Prostate gland (tissue), 2 donors: ENCODE measurements around the gene PERCC1. TPM values are rescaled to one million over a fixed set of nuclear protein-coding genes. Genes with fewer than 3 reads are reported as not detected.

Source experiments
- DNase-seq: peaks from one replicate; pipeline ENCODE4 v3.0.0-alpha.2; 2019; ENCODE audit warnings: low spot score
- H3K27ac ChIP-seq, 2 donors: fragments of 200-600 bp; sonication (generic); 2 replicates each; pipeline ENCODE4 v1.5.1; 2017 to 2019
- H3K27me3 ChIP-seq: fragments of 200-600 bp; sonication (generic); replicated peaks from 2 replicates; pipeline ENCODE4 v1.5.1; 2019; ENCODE audit not compliant: insufficient read depth
- H3K36me3 ChIP-seq, 2 donors: fragments of 200-600 bp; sonication (generic); 1 replicate in 1 of 2; 2 replicates in 1 of 2; pipeline versions ENCODE4 v1.5.1 to v1.8.1; 2017 to 2019
- H3K4me1 ChIP-seq: fragments of 200-600 bp; sonication (generic); replicated peaks from 2 replicates; pipeline ENCODE4 v1.5.1; 2019
- H3K4me3 ChIP-seq, 2 donors: fragments of 200-600 bp; sonication (generic); 2 replicates each; pipeline ENCODE4 v1.5.1; 2017 to 2019
- H3K9me3 ChIP-seq: fragments of 200-600 bp; sonication (generic); 2 replicates; pipeline ENCODE4 v1.5.1; 2017
- POLR2A ChIP-seq: fragments of 450-650 bp; IDR thresholded peaks from one replicate; pipeline ENCODE4 v1.6.1; 2016; ENCODE audit warnings: antibody characterized with exemption, mild to moderate bottlenecking
- POLR2AphosphoS5 ChIP-seq: sonication (generic); formaldehyde crosslinking; IDR thresholded peaks from one replicate; pipeline ENCODE4 v1.6.1; 2017; ENCODE audit warnings: antibody characterized with exemption
- WGBS: methylation state at CpG from one replicate; pipeline ENCODE4 v1.1.5; 2018; 5-methylcytosine and 5-hydroxymethylcytosine counted together
- intact Hi-C: fragments of 100-400 bp; cut with DNase I; formaldehyde crosslinking; loops from one replicate; pipeline ENCODE4 v1.14.2; 2022
- total RNA-seq, 2 donors: library from RNA; depleted of rRNA; stranded (reverse); fragments of >200 nt; gene quantifications; one replicate each; pipeline ENCODE4 v1.1.0, GENCODE V29; 2016
- TF ChIP-seq, protein P1 (sequence below), 4 experiments: fragments of 200-600 bp in 2 of 4; fragments of 450-650 bp in 2 of 4; sonication (generic) in 2 of 4; IDR thresholded peaks; 1 replicate in 3 of 4; 2 replicates in 1 of 4; pipeline ENCODE4 v1.5.1; 2016 to 2019; ENCODE audit warnings: antibody characterized with exemption in 4 of 4, mild to moderate bottlenecking in 2 of 4, moderate library complexity in 2 of 4

Gene PERCC1
- total RNA-seq, 2 donors from 2014 or later = 26.0 to 45.2 TPM

DNA sequence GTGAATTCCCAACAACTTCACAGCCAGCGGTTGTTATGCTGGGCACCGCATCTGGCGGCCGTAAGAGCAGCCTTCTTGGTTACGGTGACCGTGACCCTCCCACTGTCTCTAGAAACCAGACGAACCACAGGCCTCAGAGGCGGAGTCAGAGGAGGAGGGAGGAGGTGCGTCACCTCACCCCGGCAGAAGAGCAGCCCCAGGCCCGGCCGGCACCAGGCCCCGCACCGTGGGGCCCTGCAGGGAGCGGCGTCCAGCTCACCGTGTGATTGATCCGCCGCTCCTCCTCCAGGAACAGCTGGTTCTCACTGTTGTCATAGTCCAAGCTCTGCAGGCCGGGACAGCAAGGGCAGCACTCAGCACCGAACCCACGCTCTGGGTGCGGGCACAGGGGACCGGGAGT, 30.3 kb downstream of the PERCC1 start:
- DNase-seq = no peak
- Histone ChIP-seq H3K36me3 (no peaks in the 10 kb centered on the region), H3K9me3 (no peaks in the 10 kb centered on the region), H3K27me3 (no peaks in the 10 kb centered on the region), H3K4me1 (no peaks in the 10 kb centered on the region), H3K27ac (no peak overlapping the region), H3K4me3 (no peak overlapping the region)
- 73% methylated on average over 24 of the region's 24 CpGs for WGBS
- TF ChIP-seq POLR2A (no peak), POLR2AphosphoS5 (no peak)
- TF ChIP-seq, protein P1, sequence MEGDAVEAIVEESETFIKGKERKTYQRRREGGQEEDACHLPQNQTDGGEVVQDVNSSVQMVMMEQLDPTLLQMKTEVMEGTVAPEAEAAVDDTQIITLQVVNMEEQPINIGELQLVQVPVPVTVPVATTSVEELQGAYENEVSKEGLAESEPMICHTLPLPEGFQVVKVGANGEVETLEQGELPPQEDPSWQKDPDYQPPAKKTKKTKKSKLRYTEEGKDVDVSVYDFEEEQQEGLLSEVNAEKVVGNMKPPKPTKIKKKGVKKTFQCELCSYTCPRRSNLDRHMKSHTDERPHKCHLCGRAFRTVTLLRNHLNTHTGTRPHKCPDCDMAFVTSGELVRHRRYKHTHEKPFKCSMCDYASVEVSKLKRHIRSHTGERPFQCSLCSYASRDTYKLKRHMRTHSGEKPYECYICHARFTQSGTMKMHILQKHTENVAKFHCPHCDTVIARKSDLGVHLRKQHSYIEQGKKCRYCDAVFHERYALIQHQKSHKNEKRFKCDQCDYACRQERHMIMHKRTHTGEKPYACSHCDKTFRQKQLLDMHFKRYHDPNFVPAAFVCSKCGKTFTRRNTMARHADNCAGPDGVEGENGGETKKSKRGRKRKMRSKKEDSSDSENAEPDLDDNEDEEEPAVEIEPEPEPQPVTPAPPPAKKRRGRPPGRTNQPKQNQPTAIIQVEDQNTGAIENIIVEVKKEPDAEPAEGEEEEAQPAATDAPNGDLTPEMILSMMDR (IDR thresholded peaks at IDR 0.05) = no peak
- intact Hi-C loops = no loop called here

DNA sequence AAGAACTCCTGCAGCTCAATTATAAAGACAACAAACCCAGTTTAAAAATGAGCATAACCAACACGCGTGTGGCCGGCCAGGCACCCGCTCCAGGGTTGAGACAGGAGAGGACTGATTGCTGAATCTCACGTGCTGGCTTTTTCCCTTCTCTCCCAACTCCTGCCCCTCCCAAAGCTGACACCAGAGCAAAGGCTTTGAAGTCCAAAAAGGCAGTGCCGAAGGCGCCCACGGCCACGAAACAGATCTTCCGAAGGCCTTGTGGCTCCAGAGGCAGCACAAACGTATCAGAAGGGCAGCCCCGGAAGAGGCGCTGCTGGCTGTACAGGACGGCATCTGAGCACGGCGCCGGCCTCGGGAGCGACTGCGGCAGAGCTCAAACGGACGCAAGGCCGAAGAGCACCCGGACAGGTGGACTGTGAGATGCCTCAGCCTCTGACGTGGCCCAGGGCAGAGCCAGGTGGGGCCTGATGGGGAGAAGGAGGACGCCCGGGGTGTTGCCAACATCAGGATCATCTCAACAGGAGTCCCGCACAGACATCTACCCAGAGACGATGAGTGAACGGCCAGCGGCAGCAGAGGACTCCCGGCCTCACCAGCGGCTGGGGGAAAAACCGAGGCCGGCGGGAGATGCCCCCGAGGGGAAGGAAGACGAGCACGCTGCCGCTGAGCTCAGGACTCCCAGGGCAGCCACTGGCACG, 33.5 kb downstream of the PERCC1 start:
- no peaks in the 10 kb centered on the region for H3K9me3 ChIP-seq
- intact Hi-C loops = no loop called here
- no peaks in the 10 kb centered on the region for H3K4me1 ChIP-seq
- TF ChIP-seq, protein P1 (IDR thresholded peaks at IDR 0.05) = no peak
- H3K27ac ChIP-seq = no peak overlapping the region
- no peaks in the 10 kb centered on the region for H3K36me3 ChIP-seq
- no peak for DNase-seq
- H3K4me3 ChIP-seq = no peak overlapping the region
- no peaks in the 10 kb centered on the region for H3K27me3 ChIP-seq
- 87% methylated on average over 39 of the region's 41 CpGs for WGBS

DNA sequence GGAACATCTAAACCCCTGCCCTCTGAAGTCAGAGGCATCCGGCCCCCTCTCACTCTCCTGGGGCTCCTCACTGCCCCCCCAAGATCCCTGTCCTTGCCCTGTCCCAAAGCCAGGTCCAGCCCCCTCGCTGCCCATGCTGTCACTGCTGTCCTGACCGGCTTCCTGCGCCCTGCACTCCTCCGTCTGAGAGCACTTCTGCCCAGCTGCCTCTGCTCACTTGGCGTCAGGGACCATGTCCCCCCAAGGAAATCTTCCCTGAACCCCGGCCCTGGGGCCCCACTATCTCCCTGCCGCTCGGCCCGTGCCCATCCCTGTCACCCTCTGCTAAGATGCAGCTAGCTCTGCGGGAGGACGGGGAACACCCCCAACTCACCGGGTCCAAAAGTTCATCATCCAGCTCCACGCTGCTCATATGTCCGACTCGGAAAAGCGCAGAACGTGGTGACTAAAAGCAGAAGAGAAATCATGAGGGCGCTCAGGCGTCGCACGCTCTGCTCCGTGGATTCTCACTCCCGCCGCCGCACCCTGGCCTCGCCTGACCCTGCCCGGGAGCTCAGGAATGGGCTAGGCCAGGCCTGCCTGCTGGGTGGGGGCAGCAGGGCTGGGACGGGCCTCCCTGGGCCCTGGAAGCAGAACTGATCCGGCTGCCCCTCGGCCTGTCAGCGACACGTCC, 34.2 kb downstream of the PERCC1 start:
- no peak for DNase-seq
- no peak overlapping the region for H3K4me3 ChIP-seq
- H3K4me1 ChIP-seq = no peaks in the 10 kb centered on the region
- no peak for TF ChIP-seq POLR2A
- TF ChIP-seq POLR2AphosphoS5 = no peak
- TF ChIP-seq, protein P1 (IDR thresholded peaks at IDR 0.05) = no peak
- no peak overlapping the region for H3K27ac ChIP-seq
- H3K9me3 ChIP-seq = no peaks in the 10 kb centered on the region
- H3K36me3 ChIP-seq = no peaks in the 10 kb centered on the region
- H3K27me3 ChIP-seq = no peaks in the 10 kb centered on the region
- intact Hi-C loops = no loop called here
- 89% methylated on average over 33 of the region's 33 CpGs for WGBS

DNA sequence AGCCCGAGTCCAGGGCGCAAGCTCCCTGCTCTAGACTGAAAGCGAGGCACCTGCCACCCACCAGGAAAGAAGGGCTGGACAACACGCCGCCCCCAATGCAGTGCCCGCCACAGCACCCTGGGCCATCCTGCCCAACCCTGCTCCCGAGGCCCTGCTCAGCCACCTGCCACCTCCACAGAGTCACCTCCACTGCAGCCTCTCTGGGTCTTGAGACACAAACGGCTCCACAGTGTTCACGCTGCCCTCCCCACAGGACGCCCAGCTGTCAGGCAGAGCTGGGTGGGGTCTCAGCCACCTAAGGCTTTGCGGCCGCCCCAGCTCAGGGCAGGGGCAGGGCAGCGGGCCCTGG, 34.7 kb downstream of the PERCC1 start:
- WGBS = 92% methylated on average over 13 of the region's 13 CpGs
- Histone ChIP-seq H3K4me3 (no peak overlapping the region), H3K27ac (no peak overlapping the region), H3K27me3 (no peaks in the 10 kb centered on the region), H3K4me1 (no peaks in the 10 kb centered on the region), H3K9me3 (no peaks in the 10 kb centered on the region), H3K36me3 (no peaks in the 10 kb centered on the region)
- no peak for DNase-seq
- TF ChIP-seq POLR2AphosphoS5 (no peak), POLR2A (no peak)
- TF ChIP-seq, protein P1 (IDR thresholded peaks at IDR 0.05) = no peak
- intact Hi-C loops = no loop called here

DNA sequence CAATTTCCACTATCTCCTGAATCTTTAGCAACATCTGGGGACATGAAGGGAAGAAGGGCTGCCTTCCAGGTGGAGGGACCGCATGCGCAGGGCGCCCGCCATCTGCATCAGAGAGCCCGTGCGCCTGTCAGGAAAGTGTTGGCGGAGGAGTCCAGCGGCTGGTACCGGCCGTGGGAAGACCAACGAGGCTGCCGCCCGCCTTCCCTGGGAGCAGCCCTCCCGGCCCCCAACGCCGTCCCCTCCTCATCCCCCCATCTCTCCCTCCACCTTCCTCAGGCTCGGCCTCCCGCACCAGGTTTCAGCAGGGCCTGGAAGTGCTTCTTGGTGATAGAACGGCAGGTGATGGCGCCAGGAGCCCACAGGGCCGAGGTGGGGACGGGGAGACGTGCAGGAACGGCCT, 35.2 kb downstream of the PERCC1 start:
- no peaks in the 10 kb centered on the region for H3K27me3 ChIP-seq
- no peaks in the 10 kb centered on the region for H3K4me1 ChIP-seq
- WGBS = 88% methylated on average over 11 of the region's 24 CpGs
- H3K4me3 ChIP-seq = no peak overlapping the region
- intact Hi-C loops = no loop called here
- no peak for DNase-seq
- no peaks in the 10 kb centered on the region for H3K36me3 ChIP-seq
- no peak overlapping the region for H3K27ac ChIP-seq
- no peaks in the 10 kb centered on the region for H3K9me3 ChIP-seq
- TF ChIP-seq, protein P1 (IDR thresholded peaks at IDR 0.05) = no peak
- no peak for TF ChIP-seq POLR2AphosphoS5
